ENCODE results near the gene EDIL3. TPM values are rescaled to one million over a fixed set of nuclear protein-coding genes. Genes with fewer than 3 reads are reported as not detected.
"Not testable (repeated sequence)": the region's sequence is repeated elsewhere in the genome, so short reads cannot be mapped to it uniquely, and the experiment has no call there.

EDIL3 gene
- total RNA-seq, 2 donors from 2014 or later, result not detected

GRCh38 chr5:84362061-84362720 lies 22.5 kb downstream of the EDIL3 start:
- Mint-ChIP-seq H3K36me3 (ENCODE audit: low read depth) (no peaks in the 10 kb centered on the region), H3K27me3 (no peaks in the 10 kb centered on the region), H3K4me3 (no peak overlapping the region), H3K9me3 (peaks cover 4% of the 10 kb centered on the region), H3K4me1 (no peaks in the 10 kb centered on the region), H3K27ac (no peak overlapping the region)
- no peak for ATAC-seq (replicated peaks)

GRCh38 chr5:84361572-84361971 lies 23.1 kb downstream of the EDIL3 start:
- Mint-ChIP-seq H3K27ac (no peak overlapping the region), H3K9me3 (peaks cover 4% of the 10 kb centered on the region), H3K36me3 (ENCODE audit: low read depth) (no peaks in the 10 kb centered on the region), H3K27me3 (no peaks in the 10 kb centered on the region), H3K4me1 (no peaks in the 10 kb centered on the region), H3K4me3 (no peak overlapping the region)
- no peak for ATAC-seq (replicated peaks)

- H3K27me3 Mint-ChIP-seq, result no peaks in the 10 kb centered on the region
- no peak overlapping the region for H3K4me3 Mint-ChIP-seq
- no peak for ATAC-seq (replicated peaks)
- H3K27ac Mint-ChIP-seq, result no peak overlapping the region
- H3K36me3 Mint-ChIP-seq (ENCODE audit: low read depth), result no peaks in the 10 kb centered on the region
- peaks cover 6% of the 10 kb centered on the region for H3K9me3 Mint-ChIP-seq
- no peaks in the 10 kb centered on the region for H3K4me1 Mint-ChIP-seq
These were observed 24.6 kb downstream of the EDIL3 start for GRCh38 chr5:84360056-84360455.

GRCh38 chr5:84354101-84354500 lies 30.6 kb downstream of the EDIL3 start:
- no peak overlapping the region for H3K4me3 Mint-ChIP-seq
- H3K36me3 Mint-ChIP-seq (ENCODE audit: low read depth), result no peaks in the 10 kb centered on the region
- no peaks in the 10 kb centered on the region for H3K4me1 Mint-ChIP-seq
- no peak overlapping the region for H3K27ac Mint-ChIP-seq
- peaks cover 5% of the 10 kb centered on the region for H3K9me3 Mint-ChIP-seq
- ATAC-seq (replicated peaks), result no peak
- no peaks in the 10 kb centered on the region for H3K27me3 Mint-ChIP-seq

- Mint-ChIP-seq H3K9me3 (peaks cover 4% of the 10 kb centered on the region), H3K36me3 (ENCODE audit: low read depth) (no peaks in the 10 kb centered on the region), H3K4me1 (no peaks in the 10 kb centered on the region), H3K27ac (no peak overlapping the region), H3K4me3 (no peak overlapping the region), H3K27me3 (no peaks in the 10 kb centered on the region)
- ATAC-seq (replicated peaks), result no peak
These were observed 39.9 kb downstream of the EDIL3 start for GRCh38 chr5:84344788-84345187.

- H3K4me1 Mint-ChIP-seq, result no peaks in the 10 kb centered on the region
- peaks cover 4% of the 10 kb centered on the region for H3K9me3 Mint-ChIP-seq
- H3K27ac Mint-ChIP-seq, result no peak overlapping the region
- no peaks in the 10 kb centered on the region for H3K36me3 Mint-ChIP-seq (ENCODE audit: low read depth)
- H3K4me3 Mint-ChIP-seq, result no peak overlapping the region
- H3K27me3 Mint-ChIP-seq, result no peaks in the 10 kb centered on the region
- no peak for ATAC-seq (replicated peaks)
These were observed 41.5 kb downstream of the EDIL3 start for GRCh38 chr5:84343171-84343570.

GRCh38 chr5:84332106-84332505 lies 52.6 kb downstream of the EDIL3 start:
- no peaks in the 10 kb centered on the region for H3K27me3 Mint-ChIP-seq
- ATAC-seq (replicated peaks), result no peak
- H3K27ac Mint-ChIP-seq, result no peak overlapping the region
- H3K4me1 Mint-ChIP-seq, result no peaks in the 10 kb centered on the region
- H3K4me3 Mint-ChIP-seq, result no peak overlapping the region
- H3K9me3 Mint-ChIP-seq, result no peaks in the 10 kb centered on the region
- H3K36me3 Mint-ChIP-seq (ENCODE audit: low read depth), result no peaks in the 10 kb centered on the region

- no peaks in the 10 kb centered on the region for H3K4me1 Mint-ChIP-seq
- no peaks in the 10 kb centered on the region for H3K27me3 Mint-ChIP-seq
- H3K9me3 Mint-ChIP-seq, result no peaks in the 10 kb centered on the region
- no peaks in the 10 kb centered on the region for H3K36me3 Mint-ChIP-seq (ENCODE audit: low read depth)
- no peak for ATAC-seq (replicated peaks)
- H3K4me3 Mint-ChIP-seq, result no peak overlapping the region
- H3K27ac Mint-ChIP-seq, result no peak overlapping the region
These were observed 57.1 kb downstream of the EDIL3 start for GRCh38 chr5:84327591-84327990.

- Mint-ChIP-seq H3K36me3 (ENCODE audit: low read depth) (no peaks in the 10 kb centered on the region), H3K4me1 (no peaks in the 10 kb centered on the region), H3K9me3 (peaks cover 20% of the 10 kb centered on the region), H3K27ac (no peak overlapping the region), H3K27me3 (no peaks in the 10 kb centered on the region), H3K4me3 (no peak overlapping the region)
- no peak for ATAC-seq (replicated peaks)
These were observed 62.0 kb downstream of the EDIL3 start for GRCh38 chr5:84322646-84323045.

- not testable (repeated sequence) for H3K4me1 Mint-ChIP-seq; H3K27ac Mint-ChIP-seq; H3K4me3 Mint-ChIP-seq; H3K36me3 Mint-ChIP-seq (ENCODE audit: low read depth); ATAC-seq (replicated peaks); H3K27me3 Mint-ChIP-seq
- H3K9me3 Mint-ChIP-seq, result peaks cover 28% of the 10 kb centered on the region
These were observed 66.9 kb downstream of the EDIL3 start for GRCh38 chr5:84317826-84318225.

- not testable (repeated sequence) for ATAC-seq (replicated peaks); H3K9me3 Mint-ChIP-seq; H3K4me3 Mint-ChIP-seq; H3K27me3 Mint-ChIP-seq; H3K27ac Mint-ChIP-seq; H3K36me3 Mint-ChIP-seq (ENCODE audit: low read depth); H3K4me1 Mint-ChIP-seq
These were observed 72.4 kb downstream of the EDIL3 start for GRCh38 chr5:84312280-84312679.

GRCh38 chr5:84309850-84310249 lies 74.8 kb downstream of the EDIL3 start:
- H3K27me3 Mint-ChIP-seq; H3K4me1 Mint-ChIP-seq; H3K4me3 Mint-ChIP-seq; H3K27ac Mint-ChIP-seq; ATAC-seq (replicated peaks); H3K9me3 Mint-ChIP-seq; H3K36me3 Mint-ChIP-seq (ENCODE audit: low read depth): not testable (repeated sequence)

GRCh38 chr5:84306601-84307000 lies 78.1 kb downstream of the EDIL3 start:
- Mint-ChIP-seq H3K9me3 (no peaks in the 10 kb centered on the region), H3K4me3 (no peak overlapping the region), H3K27me3 (no peaks in the 10 kb centered on the region), H3K4me1 (no peaks in the 10 kb centered on the region), H3K27ac (no peak overlapping the region), H3K36me3 (ENCODE audit: low read depth) (no peaks in the 10 kb centered on the region)
- no peak for ATAC-seq (replicated peaks)

- Mint-ChIP-seq H3K9me3 (no peaks in the 10 kb centered on the region), H3K27ac (no peak overlapping the region), H3K4me3 (no peak overlapping the region), H3K36me3 (ENCODE audit: low read depth) (no peaks in the 10 kb centered on the region), H3K4me1 (no peaks in the 10 kb centered on the region), H3K27me3 (no peaks in the 10 kb centered on the region)
- ATAC-seq (replicated peaks), result no peak
These were observed 80.1 kb downstream of the EDIL3 start for GRCh38 chr5:84304599-84304998.

- Mint-ChIP-seq H3K36me3 (ENCODE audit: low read depth) (no peaks in the 10 kb centered on the region), H3K9me3 (no peaks in the 10 kb centered on the region), H3K27ac (no peak overlapping the region), H3K27me3 (no peaks in the 10 kb centered on the region), H3K4me3 (no peak overlapping the region), H3K4me1 (no peaks in the 10 kb centered on the region)
- no peak for ATAC-seq (replicated peaks)
These were observed 81.4 kb downstream of the EDIL3 start for GRCh38 chr5:84303315-84303714.

GRCh38 chr5:84301535-84301934 lies 83.1 kb downstream of the EDIL3 start:
- H3K4me3 Mint-ChIP-seq, result no peak overlapping the region
- H3K9me3 Mint-ChIP-seq, result no peaks in the 10 kb centered on the region
- H3K27ac Mint-ChIP-seq, result no peak overlapping the region
- no peak for ATAC-seq (replicated peaks)
- no peaks in the 10 kb centered on the region for H3K4me1 Mint-ChIP-seq
- H3K27me3 Mint-ChIP-seq, result no peaks in the 10 kb centered on the region
- no peaks in the 10 kb centered on the region for H3K36me3 Mint-ChIP-seq (ENCODE audit: low read depth)

All from activated T-helper 17 cell treated with anti-CD3 and anti-CD28 coated beads, Interleukin-2, amount 50 U/mL, for 72 hours (primary cell).